ENCODE results near the gene HTRA3.

DNA sequence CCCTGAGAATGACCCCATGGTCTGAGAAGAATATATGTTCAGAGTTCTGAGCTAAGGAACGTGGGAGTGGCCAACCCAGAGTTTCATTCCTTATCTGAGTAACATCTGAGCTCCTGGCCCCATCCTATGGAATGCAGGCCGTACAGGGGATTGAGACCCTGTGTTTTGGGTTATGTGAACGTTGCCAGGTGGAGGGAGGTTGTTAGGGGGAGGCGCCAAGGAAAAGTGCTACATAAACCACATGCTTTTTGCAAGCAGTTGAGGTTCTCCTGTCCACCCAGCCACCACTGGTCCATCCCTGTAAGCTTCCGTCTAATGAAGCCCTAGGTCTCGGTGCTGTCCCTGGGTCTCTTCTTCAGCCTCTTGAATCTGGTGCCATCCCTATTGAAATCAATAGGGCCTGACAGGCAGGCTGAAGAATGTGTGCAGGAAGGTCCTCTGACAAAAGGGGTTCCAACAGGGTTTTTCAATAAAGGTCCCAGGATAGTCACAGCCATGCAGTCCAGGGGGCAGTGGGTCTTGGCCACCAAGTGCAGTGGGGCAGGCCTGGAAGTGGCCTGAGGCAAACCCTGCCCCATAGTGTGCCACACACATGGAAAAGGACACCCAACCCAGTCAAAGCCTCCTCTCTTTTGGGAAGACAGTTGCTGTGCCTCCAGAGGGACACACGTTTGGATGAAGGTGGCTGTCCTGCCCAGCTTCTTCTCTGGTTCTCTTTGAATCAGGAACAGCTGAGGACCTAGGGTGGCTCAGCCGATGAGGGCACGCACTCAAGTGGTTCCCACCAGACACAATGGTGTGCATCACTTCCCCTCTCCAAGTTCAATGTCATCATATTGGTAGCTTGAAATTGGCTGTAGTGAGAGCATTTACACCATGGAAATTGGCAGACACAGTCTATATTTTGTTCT is 53.5 kb downstream of the HTRA3 start:
- TF ChIP-seq, protein P1, sequence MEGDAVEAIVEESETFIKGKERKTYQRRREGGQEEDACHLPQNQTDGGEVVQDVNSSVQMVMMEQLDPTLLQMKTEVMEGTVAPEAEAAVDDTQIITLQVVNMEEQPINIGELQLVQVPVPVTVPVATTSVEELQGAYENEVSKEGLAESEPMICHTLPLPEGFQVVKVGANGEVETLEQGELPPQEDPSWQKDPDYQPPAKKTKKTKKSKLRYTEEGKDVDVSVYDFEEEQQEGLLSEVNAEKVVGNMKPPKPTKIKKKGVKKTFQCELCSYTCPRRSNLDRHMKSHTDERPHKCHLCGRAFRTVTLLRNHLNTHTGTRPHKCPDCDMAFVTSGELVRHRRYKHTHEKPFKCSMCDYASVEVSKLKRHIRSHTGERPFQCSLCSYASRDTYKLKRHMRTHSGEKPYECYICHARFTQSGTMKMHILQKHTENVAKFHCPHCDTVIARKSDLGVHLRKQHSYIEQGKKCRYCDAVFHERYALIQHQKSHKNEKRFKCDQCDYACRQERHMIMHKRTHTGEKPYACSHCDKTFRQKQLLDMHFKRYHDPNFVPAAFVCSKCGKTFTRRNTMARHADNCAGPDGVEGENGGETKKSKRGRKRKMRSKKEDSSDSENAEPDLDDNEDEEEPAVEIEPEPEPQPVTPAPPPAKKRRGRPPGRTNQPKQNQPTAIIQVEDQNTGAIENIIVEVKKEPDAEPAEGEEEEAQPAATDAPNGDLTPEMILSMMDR (IDR thresholded peaks at IDR 0.05; ENCODE audit: insufficient read depth, low read length), result no peak
- no peak for TF ChIP-seq POLR2AphosphoS5 (IDR thresholded peaks at IDR 0.05; ENCODE audit: low read depth)
- TF ChIP-seq GABPA (IDR thresholded peaks at IDR 0.05; ENCODE audit: low read depth), result no peak
